ENCODE data around the gene HTATSF1. TPM values are rescaled to one million over a fixed set of nuclear protein-coding genes. Genes with fewer than 3 reads are reported as not detected.

Gene HTATSF1
- 10 to 100 TPM; 63.7 to 64.1 TPM for total RNA-seq

- H3K36me3 Mint-ChIP-seq (ENCODE audit: low read depth), result peaks cover 19% of the 10 kb centered on the region
- H3K27ac Mint-ChIP-seq, result peak within 1 kb of the TSS; percentile 97
- no peak for DNase-seq
- peak within 1 kb of the TSS; percentile 88 for H3K4me3 Mint-ChIP-seq
- POLR2A ChIA-PET, result interaction anchor here (0.6 to 2.7 kb wide), 11 partner anchors 9 to 381 kb away, joined by 3 to 23 read pairs (median 5); no protein-coding TSS in a partner anchor
- H3K9me3 Mint-ChIP-seq, result no peaks in the 10 kb centered on the region
- CTCF ChIA-PET, result interaction anchor here (1.0 to 2.1 kb wide), 2 partner anchors 80 to 213 kb away, joined by 3 to 12 read pairs; no protein-coding TSS in a partner anchor
- H3K27me3 Mint-ChIP-seq, result peaks cover 2% of the 10 kb centered on the region
- peaks cover 36% of the 10 kb centered on the region for H3K4me1 Mint-ChIP-seq
These were observed at the start of gene HTATSF1 for GRCh38 chrX:136497556-136498052. Gene HTATSF1, plus strand, starts transcription at chrX:136497592. Its CDS starts 93 bp downstream, at chrX:136497685.

DNA sequence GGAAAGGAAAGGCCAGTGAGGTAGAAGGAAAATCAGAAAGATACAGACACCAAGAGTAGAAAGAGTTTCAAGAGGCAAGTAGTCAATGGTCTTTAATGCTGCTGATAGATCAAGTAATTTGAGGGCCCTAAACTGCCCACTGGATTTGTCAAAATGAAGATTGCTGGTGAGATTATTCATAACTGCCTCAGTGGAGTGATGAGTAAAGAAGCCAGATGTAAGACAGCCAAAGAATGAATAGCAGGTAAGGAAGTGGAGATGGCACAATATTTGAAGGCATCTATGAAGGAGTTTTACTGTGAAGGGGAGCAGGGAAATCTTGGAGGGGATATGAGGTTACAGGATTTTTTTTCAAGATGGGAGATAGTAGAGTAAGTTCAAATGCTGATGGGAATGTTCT is 49.4 kb upstream of the HTATSF1 start:
- no peak for DNase-seq
- H3K4me1 Mint-ChIP-seq, result no peaks in the 10 kb centered on the region
- no peaks in the 10 kb centered on the region for H3K27me3 Mint-ChIP-seq
- POLR2A ChIA-PET, result no interaction called here
- no peaks in the 10 kb centered on the region for H3K36me3 Mint-ChIP-seq (ENCODE audit: low read depth)
- CTCF ChIA-PET, result no interaction called here
- H3K27ac Mint-ChIP-seq, result no peak overlapping the region
- no peaks in the 10 kb centered on the region for H3K9me3 Mint-ChIP-seq
- H3K4me3 Mint-ChIP-seq, result no peak overlapping the region

GRCh38 chrX:136450050-136450830 is 47.2 kb upstream of the HTATSF1 start:
- Mint-ChIP-seq H3K36me3 (ENCODE audit: low read depth) (no peaks in the 10 kb centered on the region), H3K27me3 (no peaks in the 10 kb centered on the region), H3K4me1 (no peaks in the 10 kb centered on the region), H3K4me3 (no peak overlapping the region), H3K9me3 (no peaks in the 10 kb centered on the region), H3K27ac (no peak overlapping the region)
- ChIA-PET POLR2A (no interaction called here), CTCF (no interaction called here)
- no peak for DNase-seq

DNA sequence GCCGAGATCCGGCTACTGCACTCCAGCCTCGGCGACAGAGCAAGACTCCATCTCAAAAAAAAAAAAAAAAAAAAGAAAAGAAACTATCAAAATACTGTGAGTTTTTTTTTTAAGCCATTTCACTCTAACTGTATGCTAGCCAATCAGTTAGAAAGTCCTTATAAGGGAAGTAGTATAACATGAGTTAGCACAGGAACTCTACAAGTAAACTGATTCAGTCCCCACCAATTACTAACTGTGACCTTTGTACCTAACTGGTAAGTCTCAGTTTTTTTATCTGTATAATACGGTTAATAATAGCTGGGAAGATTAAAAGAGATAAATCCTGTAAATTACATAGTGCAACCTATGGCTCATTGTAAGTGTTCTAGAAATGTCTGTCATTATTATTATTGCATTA is 44.8 kb upstream of the HTATSF1 start:
- no peaks in the 10 kb centered on the region for H3K27me3 Mint-ChIP-seq
- H3K4me1 Mint-ChIP-seq, result no peaks in the 10 kb centered on the region
- CTCF ChIA-PET, result interaction anchor here (0.7 kb wide), 1 partner anchor 27 kb away, joined by 3 read pairs; no protein-coding TSS in a partner anchor
- DNase-seq, result no peak
- POLR2A ChIA-PET, result no interaction called here
- no peak overlapping the region for H3K4me3 Mint-ChIP-seq
- no peak overlapping the region for H3K27ac Mint-ChIP-seq
- no peaks in the 10 kb centered on the region for H3K9me3 Mint-ChIP-seq
- no peaks in the 10 kb centered on the region for H3K36me3 Mint-ChIP-seq (ENCODE audit: low read depth)

- POLR2A ChIA-PET, result no interaction called here
- Mint-ChIP-seq H3K4me3 (no peak overlapping the region), H3K27me3 (no peaks in the 10 kb centered on the region), H3K36me3 (ENCODE audit: low read depth) (no peaks in the 10 kb centered on the region), H3K9me3 (no peaks in the 10 kb centered on the region), H3K4me1 (no peaks in the 10 kb centered on the region), H3K27ac (no peak overlapping the region)
- CTCF ChIA-PET, result interaction anchor here (0.7 kb wide), 1 partner anchor 27 kb away, joined by 3 read pairs; no protein-coding TSS in a partner anchor
- no peak for DNase-seq
These were observed 44.3 kb upstream of the HTATSF1 start for GRCh38 chrX:136453114-136453513.

- POLR2A ChIA-PET, result no interaction called here
- Mint-ChIP-seq H3K27ac (no peak overlapping the region), H3K36me3 (ENCODE audit: low read depth) (no peaks in the 10 kb centered on the region), H3K27me3 (no peaks in the 10 kb centered on the region), H3K4me1 (no peaks in the 10 kb centered on the region), H3K4me3 (no peak overlapping the region), H3K9me3 (no peaks in the 10 kb centered on the region)
- CTCF ChIA-PET, result no interaction called here
- DNase-seq, result no peak
These were observed 43.6 kb upstream of the HTATSF1 start for GRCh38 chrX:136453771-136454170.

GRCh38 chrX:136456133-136456532 is 41.3 kb upstream of the HTATSF1 start:
- H3K27ac Mint-ChIP-seq, result no peak overlapping the region
- POLR2A ChIA-PET, result no interaction called here
- CTCF ChIA-PET, result interaction anchor here (0.7 kb wide), 1 partner anchor 94 kb away, joined by 3 read pairs; no protein-coding TSS in a partner anchor
- H3K27me3 Mint-ChIP-seq, result no peaks in the 10 kb centered on the region
- no peaks in the 10 kb centered on the region for H3K9me3 Mint-ChIP-seq
- no peak overlapping the region for H3K4me3 Mint-ChIP-seq
- H3K4me1 Mint-ChIP-seq, result no peaks in the 10 kb centered on the region
- no peak for DNase-seq
- H3K36me3 Mint-ChIP-seq (ENCODE audit: low read depth), result no peaks in the 10 kb centered on the region

- DNase-seq, result no peak
- ChIA-PET CTCF (interaction anchor here (0.6 kb wide), 1 partner anchor 34 kb away, joined by 6 read pairs; no protein-coding TSS in a partner anchor), POLR2A (no interaction called here)
- H3K4me1 Mint-ChIP-seq, result no peaks in the 10 kb centered on the region
- H3K36me3 Mint-ChIP-seq (ENCODE audit: low read depth), result no peaks in the 10 kb centered on the region
- no peaks in the 10 kb centered on the region for H3K27me3 Mint-ChIP-seq
- H3K27ac Mint-ChIP-seq, result no peak overlapping the region
- no peaks in the 10 kb centered on the region for H3K9me3 Mint-ChIP-seq
- no peak overlapping the region for H3K4me3 Mint-ChIP-seq
These were observed 40.0 kb upstream of the HTATSF1 start for GRCh38 chrX:136457303-136457917.

GRCh38 chrX:136464589-136464988 is 32.8 kb upstream of the HTATSF1 start:
- ChIA-PET CTCF (no interaction called here), POLR2A (no interaction called here)
- H3K36me3 Mint-ChIP-seq (ENCODE audit: low read depth), result no peaks in the 10 kb centered on the region
- H3K4me1 Mint-ChIP-seq, result no peaks in the 10 kb centered on the region
- H3K9me3 Mint-ChIP-seq, result no peaks in the 10 kb centered on the region
- H3K27ac Mint-ChIP-seq, result no peak overlapping the region
- no peak overlapping the region for H3K4me3 Mint-ChIP-seq
- no peaks in the 10 kb centered on the region for H3K27me3 Mint-ChIP-seq
- no peak for DNase-seq

GRCh38 chrX:136467303-136467702 is 30.1 kb upstream of the HTATSF1 start:
- Mint-ChIP-seq H3K27me3 (no peaks in the 10 kb centered on the region), H3K4me1 (no peaks in the 10 kb centered on the region), H3K4me3 (no peak overlapping the region), H3K27ac (no peak overlapping the region), H3K9me3 (no peaks in the 10 kb centered on the region), H3K36me3 (ENCODE audit: low read depth) (no peaks in the 10 kb centered on the region)
- POLR2A ChIA-PET, result no interaction called here
- CTCF ChIA-PET, result no interaction called here
- DNase-seq, result no peak

DNA sequence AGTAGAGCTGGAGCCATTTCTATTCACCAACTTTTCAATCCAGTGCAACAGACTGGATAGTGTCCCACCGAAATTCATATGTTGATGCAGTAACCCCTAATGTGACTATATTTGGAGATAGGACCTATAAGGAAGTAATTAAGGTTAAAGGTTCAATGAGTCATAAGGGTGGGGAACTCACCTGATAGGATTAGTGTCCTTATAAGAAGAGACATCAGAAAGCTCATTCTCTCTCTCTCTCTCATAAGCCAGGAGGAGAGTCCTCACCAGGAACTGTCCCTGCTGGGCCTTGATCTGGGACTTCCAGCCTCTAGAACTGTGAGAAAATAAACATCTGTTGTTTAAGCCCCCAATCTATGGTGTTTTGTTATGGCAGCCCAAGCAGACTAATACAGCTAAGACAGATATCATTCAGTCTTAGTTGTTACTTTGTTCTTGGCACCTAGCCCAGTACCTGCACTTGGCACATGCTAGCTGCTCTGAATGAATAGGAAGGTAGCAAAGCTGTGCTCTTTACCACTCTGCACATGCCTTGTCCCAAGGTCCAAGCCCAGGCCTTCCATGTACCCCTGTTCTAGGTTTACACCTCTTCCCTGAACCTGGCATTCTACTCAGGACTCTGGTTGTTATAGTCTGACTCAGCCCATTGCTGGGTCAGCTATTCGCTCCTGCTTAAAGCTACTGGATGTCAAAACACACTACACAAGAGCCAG is 28.8 kb upstream of the HTATSF1 start:
- no peak overlapping the region for H3K27ac Mint-ChIP-seq

GRCh38 chrX:136473663-136474062 is 23.7 kb upstream of the HTATSF1 start:
- DNase-seq, result no peak
- ChIA-PET POLR2A (no interaction called here), CTCF (no interaction called here)
- Mint-ChIP-seq H3K36me3 (ENCODE audit: low read depth) (no peaks in the 10 kb centered on the region), H3K4me1 (peaks cover 3% of the 10 kb centered on the region), H3K27ac (no peak overlapping the region), H3K27me3 (no peaks in the 10 kb centered on the region), H3K4me3 (no peak overlapping the region), H3K9me3 (no peaks in the 10 kb centered on the region)

More for the DNA sequence above, 28.8 kb upstream of the HTATSF1 start:
- peaks cover under 1% of the 10 kb centered on the region for H3K4me1 Mint-ChIP-seq
- CTCF ChIA-PET, result no interaction called here
- DNase-seq, result no peak
- H3K9me3 Mint-ChIP-seq, result no peaks in the 10 kb centered on the region
- POLR2A ChIA-PET, result no interaction called here
- no peaks in the 10 kb centered on the region for H3K27me3 Mint-ChIP-seq
- no peaks in the 10 kb centered on the region for H3K36me3 Mint-ChIP-seq (ENCODE audit: low read depth)
- H3K4me3 Mint-ChIP-seq, result no peak overlapping the region

- H3K4me1 Mint-ChIP-seq, result peaks cover 3% of the 10 kb centered on the region
- H3K9me3 Mint-ChIP-seq, result no peaks in the 10 kb centered on the region
These were observed 22.2 kb upstream of the HTATSF1 start for GRCh38 chrX:136475236-136475635.

More at GRCh38 chrX:136475236-136475635, 22.2 kb upstream of the HTATSF1 start:
- H3K27ac Mint-ChIP-seq, result no peak overlapping the region
- ChIA-PET POLR2A (no interaction called here), CTCF (no interaction called here)
- no peaks in the 10 kb centered on the region for H3K27me3 Mint-ChIP-seq
- no peak for DNase-seq
- H3K4me3 Mint-ChIP-seq, result no peak overlapping the region
- H3K36me3 Mint-ChIP-seq (ENCODE audit: low read depth), result no peaks in the 10 kb centered on the region

All from activated CD4-positive, alpha-beta memory T cell treated with anti-CD3 and anti-CD28 coated beads, Interleukin-2, amount 10 ng/mL, durations not matched to agents 7 days and 5 days (primary cell).